Esophagus squamous epithelium (tissue), 5 donors: ENCODE measurements around the gene USE1. TPM values are rescaled to one million over a fixed set of nuclear protein-coding genes. Genes with fewer than 3 reads are reported as not detected.

Source experiments
- DNase-seq: peaks from one replicate; lab custom pipeline; 2025; lab: John Stamatoyannopoulos, UW
- H3K27ac ChIP-seq, 4 donors: fragments of 200-600 bp; sonication (generic); one replicate each; pipeline ENCODE4 v1.5.1; 2016 to 2019; ENCODE audit warnings: mild to moderate bottlenecking in 1 of 4
- H3K27me3 ChIP-seq, 4 donors: fragments of 200-600 bp; sonication (generic); 1 replicate in 3 of 4; 2 replicates in 1 of 4; pipeline versions ENCODE4 v1.5.1 to v1.6.0; 2017 to 2021; ENCODE audit warnings: antibody characterized with exemption in 1 of 4
- H3K36me3 ChIP-seq, 3 donors: fragments of 200-600 bp; sonication (generic); one replicate each; pipeline ENCODE4 v1.5.1; 2016 to 2019
- H3K4me1 ChIP-seq, 3 donors: fragments of 200-600 bp; sonication (generic); one replicate each; pipeline ENCODE4 v1.5.1; 2017 to 2019
- H3K4me3 ChIP-seq, 4 donors: fragments of 200-600 bp; sonication (generic); 1 replicate in 3 of 4; 2 replicates in 1 of 4; pipeline ENCODE4 v1.5.1; 2016 to 2019; ENCODE audit warnings: mild to moderate bottlenecking in 2 of 4, moderate library complexity in 1 of 4
- H3K9me3 ChIP-seq, 3 donors: fragments of 200-600 bp; sonication (generic); one replicate each; pipeline ENCODE4 v1.5.1; 2016 to 2019
- POLR2A ChIP-seq, 4 donors: fragments of 450-650 bp; IDR thresholded peaks; one replicate each; pipeline ENCODE4 v1.6.1; 2017; ENCODE audit warnings: antibody characterized with exemption in 4 of 4, mild to moderate bottlenecking in 4 of 4, moderate library complexity in 3 of 4
- WGBS, 2 donors: methylation state at CpG; one replicate each; pipeline ENCODE4 v1.1.5; 2018; 5-methylcytosine and 5-hydroxymethylcytosine counted together
- intact Hi-C: fragments of 100-400 bp; cut with DNase I; formaldehyde crosslinking; loops from one replicate; pipeline ENCODE4 v1.15.0; 2022
- total RNA-seq, 4 donors: library from RNA; depleted of rRNA; stranded (reverse); fragments of >200 nt; gene quantifications; one replicate each; pipeline ENCODE4 v1.1.0, GENCODE V29; 2016
- TF ChIP-seq, protein P1 (sequence below), 6 experiments: fragments of 450-650 bp in 4 of 6; fragments of 200-600 bp in 2 of 6; sonication (generic) in 2 of 6; IDR thresholded peaks; one replicate each; pipeline ENCODE4 v1.5.1; 2016 to 2019; ENCODE audit warnings: antibody characterized with exemption in 6 of 6, mild to moderate bottlenecking in 4 of 6, moderate library complexity in 4 of 6
- donor health status: DM: yes; HTN: yes; CAD: no.

Gene USE1
- total RNA-seq, 4 donors from 2014 or later: 11.2 to 22.5 (median 17.6) TPM

DNA sequence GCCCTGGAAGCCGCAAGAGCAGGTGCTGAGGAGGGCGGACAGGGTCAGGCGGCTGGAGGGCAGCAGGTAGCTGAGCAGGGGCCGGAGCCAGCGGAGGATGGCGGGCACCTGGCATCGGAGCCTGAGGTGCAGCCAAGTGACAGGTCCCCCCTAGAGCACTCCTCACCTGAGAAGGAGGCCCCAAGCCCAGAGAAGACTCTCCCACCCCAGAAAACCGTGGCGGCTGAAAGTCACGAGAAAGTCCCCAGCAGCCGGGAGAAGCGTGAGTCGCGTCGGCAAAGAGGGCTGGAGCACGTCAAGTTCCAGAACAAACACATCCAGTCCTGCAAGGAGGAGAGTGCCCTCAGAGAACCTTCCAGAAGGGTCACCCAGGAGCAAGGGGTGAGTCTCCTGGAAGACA is 20.5 kb upstream of the USE1 start:
- Histone ChIP-seq H3K27ac (no peak overlapping the region), H3K27me3 (no peaks in the 10 kb centered on the region), H3K36me3 (peaks cover 38 to 98% (median 50%) of the 10 kb centered on the region in 3 donors), H3K4me1 (no peaks in the 10 kb centered on the region), H3K4me3 (no peak overlapping the region), H3K9me3 (no peaks in the 10 kb centered on the region)
- intact Hi-C loops: no loop called here
- no peak for DNase-seq
- no peak for TF ChIP-seq POLR2A (IDR thresholded peaks at IDR 0.05)
- TF ChIP-seq, protein P1, sequence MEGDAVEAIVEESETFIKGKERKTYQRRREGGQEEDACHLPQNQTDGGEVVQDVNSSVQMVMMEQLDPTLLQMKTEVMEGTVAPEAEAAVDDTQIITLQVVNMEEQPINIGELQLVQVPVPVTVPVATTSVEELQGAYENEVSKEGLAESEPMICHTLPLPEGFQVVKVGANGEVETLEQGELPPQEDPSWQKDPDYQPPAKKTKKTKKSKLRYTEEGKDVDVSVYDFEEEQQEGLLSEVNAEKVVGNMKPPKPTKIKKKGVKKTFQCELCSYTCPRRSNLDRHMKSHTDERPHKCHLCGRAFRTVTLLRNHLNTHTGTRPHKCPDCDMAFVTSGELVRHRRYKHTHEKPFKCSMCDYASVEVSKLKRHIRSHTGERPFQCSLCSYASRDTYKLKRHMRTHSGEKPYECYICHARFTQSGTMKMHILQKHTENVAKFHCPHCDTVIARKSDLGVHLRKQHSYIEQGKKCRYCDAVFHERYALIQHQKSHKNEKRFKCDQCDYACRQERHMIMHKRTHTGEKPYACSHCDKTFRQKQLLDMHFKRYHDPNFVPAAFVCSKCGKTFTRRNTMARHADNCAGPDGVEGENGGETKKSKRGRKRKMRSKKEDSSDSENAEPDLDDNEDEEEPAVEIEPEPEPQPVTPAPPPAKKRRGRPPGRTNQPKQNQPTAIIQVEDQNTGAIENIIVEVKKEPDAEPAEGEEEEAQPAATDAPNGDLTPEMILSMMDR (IDR thresholded peaks at IDR 0.05): no peak
- whole genome bisulfite sequencing, 2 donors: 94 to 97% methylated on average over 12 to 15 of the region's 16 CpGs

GRCh38 chr19:17195106-17195505 is 20.1 kb upstream of the USE1 start:
- intact Hi-C loops: no loop called here
- DNase-seq: no peak
- H3K36me3 ChIP-seq: peaks cover 38 to 98% (median 51%) of the 10 kb centered on the region in 3 donors
- TF ChIP-seq, protein P1 (IDR thresholded peaks at IDR 0.05): no peak
- TF ChIP-seq POLR2A (IDR thresholded peaks at IDR 0.05): no peak
- H3K27me3 ChIP-seq: no peaks in the 10 kb centered on the region
- H3K4me1 ChIP-seq: no peaks in the 10 kb centered on the region
- no peak overlapping the region for H3K27ac ChIP-seq
- no peaks in the 10 kb centered on the region for H3K9me3 ChIP-seq
- no peak overlapping the region for H3K4me3 ChIP-seq
- 100% methylated on average over 1 of the region's 23 CpGs; no CpG with 5 or more reads in 1 of the 2 donors for WGBS, 2 donors

DNA sequence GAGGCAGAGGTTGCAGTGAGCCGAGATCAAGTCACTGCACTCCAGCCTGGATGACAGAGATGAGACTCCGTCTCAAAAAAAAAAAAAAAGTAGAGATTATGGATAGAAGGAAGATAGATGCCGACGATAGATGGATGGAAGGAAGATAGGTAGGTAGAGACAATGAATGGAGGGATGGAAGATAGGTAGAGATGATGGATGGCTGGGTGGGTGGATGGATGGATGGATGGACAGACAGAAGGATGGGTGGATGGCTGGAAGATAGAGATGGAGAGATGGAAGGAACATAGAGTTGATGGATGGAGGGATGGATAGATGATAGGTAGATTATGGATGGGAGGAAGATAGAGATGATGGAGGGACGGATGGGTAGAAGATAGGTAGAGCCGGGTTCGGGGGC is 18.5 kb upstream of the USE1 start:
- H3K27ac ChIP-seq: no peak overlapping the region
- intact Hi-C loops: no loop called here
- no peak for DNase-seq
- no peaks in the 10 kb centered on the region for H3K4me1 ChIP-seq
- TF ChIP-seq, protein P1 (IDR thresholded peaks at IDR 0.05): no peak
- TF ChIP-seq POLR2A (IDR thresholded peaks at IDR 0.05): no peak
- no peaks in the 10 kb centered on the region for H3K27me3 ChIP-seq
- no peak overlapping the region for H3K4me3 ChIP-seq
- H3K36me3 ChIP-seq: peaks cover 32 to 98% (median 55%) of the 10 kb centered on the region in 3 donors
- no peaks in the 10 kb centered on the region for H3K9me3 ChIP-seq
- 91 to 93% methylated on average over 7 of the region's 7 CpGs for WGBS, 2 donors

DNA sequence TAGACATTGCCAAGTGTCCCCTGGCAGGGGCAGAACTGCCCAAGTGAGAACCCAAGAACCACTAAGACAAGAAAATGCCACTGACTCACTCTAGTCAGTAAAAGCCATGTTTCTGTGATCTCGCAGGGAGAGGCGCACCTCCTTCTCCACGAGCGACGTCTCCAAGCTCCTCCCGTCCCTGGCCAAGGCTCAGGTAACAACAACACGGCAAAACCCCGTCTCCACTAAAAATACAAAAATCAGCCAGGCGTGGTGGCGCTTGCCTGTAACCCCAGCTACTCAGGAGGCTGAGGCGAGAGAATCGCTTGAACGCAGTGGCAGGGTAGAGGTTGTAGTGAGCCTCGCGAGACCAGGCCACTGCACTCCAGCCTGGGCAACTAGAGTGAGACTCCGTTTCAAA is 17.5 kb upstream of the USE1 start:
- Histone ChIP-seq H3K27me3 (no peaks in the 10 kb centered on the region), H3K4me1 (no peaks in the 10 kb centered on the region), H3K36me3 (peaks cover 41 to 98% (median 58%) of the 10 kb centered on the region in 3 donors), H3K4me3 (no peak overlapping the region), H3K9me3 (no peaks in the 10 kb centered on the region), H3K27ac (no peak overlapping the region)
- intact Hi-C loops: no loop called here
- 86 to 90% methylated on average over 5 to 9 of the region's 16 CpGs for WGBS, 2 donors
- no peak for DNase-seq
- TF ChIP-seq, protein P1 (IDR thresholded peaks at IDR 0.05): no peak
- TF ChIP-seq POLR2A (IDR thresholded peaks at IDR 0.05): no peak

GRCh38 chr19:17200408-17201079 is 14.6 kb upstream of the USE1 start:
- Histone ChIP-seq H3K9me3 (no peaks in the 10 kb centered on the region), H3K27me3 (no peaks in the 10 kb centered on the region), H3K27ac (no peak overlapping the region), H3K36me3 (peaks cover 21 to 98% (median 38%) of the 10 kb centered on the region in 3 donors), H3K4me1 (no peaks in the 10 kb centered on the region), H3K4me3 (no peak overlapping the region)
- no peak for TF ChIP-seq POLR2A (IDR thresholded peaks at IDR 0.05)
- TF ChIP-seq, protein P1 (IDR thresholded peaks at IDR 0.05): no peak
- intact Hi-C loops: loop anchor here (10.0 kb wide), 1 partner anchor 84 kb away; the partner anchor contains the start of gene ANKLE1
- 79 to 99% methylated on average over 4 to 8 of the region's 16 CpGs for WGBS, 2 donors
- no peak for DNase-seq
